Stimulated activated CD4-positive, alpha-beta T cell treated with anti-CD3 and anti-CD28 coated beads, TNF-alpha, amount 100 ng/mL, for 24 hours (primary cell): ENCODE results near the gene TPCN1.

ENCODE experiments used
- DNase-seq, 3 experiments: peaks; one replicate each; pipeline ENCODE4 v3.0.0-alpha.2; 2020; ENCODE audit warnings: low read depth in 3 of 3

Gene TPCN1

GRCh38 chr12:113260636-113261300 is 39.5 kb downstream of the TPCN1 start:
- no peak for DNase-seq

- peak in 1 of 3 experiments; percentile 19 for DNase-seq
These were observed 40.7 kb downstream of the TPCN1 start for GRCh38 chr12:113261847-113262470.

GRCh38 chr12:113262710-113263109 is 41.4 kb downstream of the TPCN1 start:
- DNase-seq = no peak

GRCh38 chr12:113263431-113263963 is 42.2 kb downstream of the TPCN1 start:
- no peak for DNase-seq

- DNase-seq = no peak
These were observed 45.0 kb downstream of the TPCN1 start for GRCh38 chr12:113266106-113266895.

- no peak for DNase-seq
These were observed 46.4 kb downstream of the TPCN1 start for GRCh38 chr12:113267621-113268020.

- DNase-seq = no peak
These were observed 46.9 kb downstream of the TPCN1 start for GRCh38 chr12:113268136-113268535.

GRCh38 chr12:113268621-113269020 is 47.4 kb downstream of the TPCN1 start:
- DNase-seq = no peak

GRCh38 chr12:113269257-113269943 is 48.1 kb downstream of the TPCN1 start:
- no peak for DNase-seq

GRCh38 chr12:113270709-113271009 is 49.4 kb downstream of the TPCN1 start:
- DNase-seq = no peak

GRCh38 chr12:113271466-113271852 is 50.2 kb downstream of the TPCN1 start:
- DNase-seq = no peak

- DNase-seq = peak in 1 of 3 experiments; percentile 32
These were observed 50.7 kb downstream of the TPCN1 start for GRCh38 chr12:113271853-113272561.

GRCh38 chr12:113273053-113273725 is 51.9 kb downstream of the TPCN1 start:
- DNase-seq = no peak

GRCh38 chr12:113274848-113275247 is 53.6 kb downstream of the TPCN1 start:
- no peak for DNase-seq

GRCh38 chr12:113276306-113276705 is 55.0 kb downstream of the TPCN1 start:
- no peak for DNase-seq

GRCh38 chr12:113276946-113277500 is 55.8 kb downstream of the TPCN1 start:
- no peak for DNase-seq

- DNase-seq = no peak
These were observed 56.2 kb downstream of the TPCN1 start for GRCh38 chr12:113277511-113277910.

GRCh38 chr12:113278141-113278540 is 56.9 kb downstream of the TPCN1 start:
- no peak for DNase-seq

GRCh38 chr12:113278633-113279032 is 57.4 kb downstream of the TPCN1 start:
- DNase-seq = no peak

GRCh38 chr12:113284751-113285150 is 63.5 kb downstream of the TPCN1 start:
- DNase-seq = no peak
